HepG2 (cell line): ENCODE measurements around the gene DRAXIN. TPM values are rescaled to one million over a fixed set of nuclear protein-coding genes. Genes with fewer than 3 reads are reported as not detected.
A peak's percentile ranks its signal among the peaks of the same experiment; 100 is the strongest.

Source experiments
- ATAC-seq: fragments of 200-7000 bp; cut with Tn5 transposase; 3 replicates; pipeline ENCODE4 v1.9.1; 2020; ENCODE audit warnings: mild to moderate bottlenecking, moderate library complexity
- BruUV-seq: library from RNA; stranded (reverse); fragments of 400-500 nt; replicated peaks from 2 replicates; lab custom pipeline; 2021; lab: Mats Ljungman, UMichigan
- CTCF ChIA-PET: fragments of 300-600 bp; formaldehyde crosslinking; extraction: SDS; loops from one replicate; lab custom pipeline; 2021; ENCODE audit warnings: low total read pairs, inconsistent platforms, low intra/inter-chr PET ratio; lab: Yijun Ruan, JAX
- POLR2A ChIA-PET: fragments of 350-600 bp; sonication (Branson Sonifier 250); formaldehyde crosslinking; loops from one replicate; lab custom pipeline; 2020; ENCODE audit warnings: antibody characterized with exemption, inconsistent platforms; lab: Yijun Ruan, JAX
- DNase-seq: peaks from one replicate; pipeline ENCODE4 v3.0.0-alpha.2; 2015; ENCODE audit warnings: low spot score
- FAIRE-seq: peaks from 3 replicates; lab custom pipeline; 2011; peaks lifted over from hg19 to GRCh38; lab: Jason Lieb, UNC
- H2AFZ ChIP-seq: one replicate; pipeline ENCODE4 v1.6.1; 2011; ENCODE audit warnings: low read length, inconsistent platforms
- H3K27ac ChIP-seq: fragments of 300-600 bp; 3 replicates; pipeline ENCODE4 v1.8.0; 2011; ENCODE audit warnings: mixed run types, mild to moderate bottlenecking, mixed read lengths, low read length, inconsistent platforms; ENCODE audit not compliant: insufficient read depth; ENCODE audit errors: extremely low read length
- H3K27me3 ChIP-seq, 2 experiments: fragments of 200-600 bp in 1 of 2; 2 replicates in 1 of 2; 3 replicates in 1 of 2; pipeline versions ENCODE4 v1.6.0 to v1.8.0; 2011; ENCODE audit warnings: low read length in 2 of 2, mild to moderate bottlenecking in 2 of 2, moderate library complexity in 2 of 2, inconsistent platforms in 1 of 2; ENCODE audit not compliant: insufficient read depth in 2 of 2, control insufficient read depth in 1 of 2
- H3K36me3 ChIP-seq, 2 experiments: fragments of 200-600 bp in 1 of 2; replicated peaks in 1 of 2; 2 replicates in 1 of 2; 3 replicates in 1 of 2; pipeline versions ENCODE4 v1.5.1 to v1.8.0; 2011; ENCODE audit warnings: low read length in 2 of 2, inconsistent platforms in 1 of 2; ENCODE audit not compliant: insufficient read depth in 2 of 2, control insufficient read depth in 1 of 2
- H3K4me1 ChIP-seq: 2 replicates; pipeline ENCODE4 v1.5.1; 2012; ENCODE audit warnings: low read length, inconsistent platforms; ENCODE audit not compliant: insufficient read depth
- H3K4me2 ChIP-seq: 2 replicates; pipeline ENCODE4 v1.6.0; 2011; ENCODE audit warnings: low read depth, low read length, inconsistent platforms
- H3K4me3 ChIP-seq, 3 experiments: fragments of 200-600 bp in 1 of 3; sonication (generic), shearing (Covaris generic) in 1 of 3; replicated peaks in 1 of 3; 2 replicates each; pipeline ENCODE4 v1.5.1; 2011 to 2016; ENCODE audit warnings: low read length in 3 of 3, inconsistent platforms in 2 of 3, low read depth in 2 of 3, mild to moderate bottlenecking in 2 of 3, control low read depth in 1 of 3, mixed read lengths in 1 of 3; ENCODE audit not compliant: insufficient read depth in 1 of 3
- H3K79me2 ChIP-seq: one replicate; pipeline ENCODE4 v1.6.1; 2011; ENCODE audit warnings: low read length, inconsistent platforms; ENCODE audit not compliant: insufficient read depth
- H3K9ac ChIP-seq: 2 replicates; pipeline ENCODE4 v1.6.0; 2011; ENCODE audit warnings: mild to moderate bottlenecking, low read depth, low read length, inconsistent platforms; ENCODE audit not compliant: insufficient read depth
- H3K9me3 ChIP-seq: 2 replicates; pipeline ENCODE4 v1.5.1; 2012; ENCODE audit warnings: mild to moderate bottlenecking, low read length
- H4K20me1 ChIP-seq: 2 replicates; pipeline ENCODE4 v1.6.0; 2011; ENCODE audit warnings: inconsistent platforms, mild to moderate bottlenecking, low read length, moderate library complexity; ENCODE audit not compliant: insufficient read depth
- ADNP ChIP-seq: sonication (generic); formaldehyde crosslinking; IDR thresholded peaks from 2 replicates; pipeline ENCODE4 v1.4.0; 2020; ENCODE audit warnings: missing genetic modification reagents
- CCAR2 ChIP-seq: fragments of 200-400 bp; formaldehyde crosslinking; optimal IDR thresholded peaks from 2 replicates; pipeline ENCODE3; 2018; ENCODE audit warnings: low read depth, mild to moderate bottlenecking, low read length, moderate library complexity
- KMT2A ChIP-seq: sonication (generic); formaldehyde crosslinking; IDR thresholded peaks from 2 replicates; pipeline ENCODE4 v1.4.0; 2020; ENCODE audit warnings: missing genetic modification reagents
- MAFF ChIP-seq: IDR thresholded peaks from 2 replicates; pipeline ENCODE4 v1.6.1; 2011; ENCODE audit warnings: low read depth, low read length, improper control_type of control experiment
- NR2C2 ChIP-seq: sonication (generic); formaldehyde crosslinking; IDR thresholded peaks from 2 replicates; pipeline ENCODE4 v1.4.0; 2020; ENCODE audit warnings: missing genetic modification reagents, mild to moderate bottlenecking, moderate library complexity, borderline replicate concordance
- RNF2 ChIP-seq: fragments of 450-650 bp; conservative IDR thresholded peaks from 2 replicates; pipeline ENCODE4 v1.6.1; 2016; ENCODE audit warnings: low read depth
- TBP ChIP-seq: sonication (generic); formaldehyde crosslinking; IDR thresholded peaks from 2 replicates; pipeline ENCODE4 v1.5.0; 2020; ENCODE audit warnings: missing genetic modification reagents
- ZBTB3 ChIP-seq: sonication (generic); formaldehyde crosslinking; IDR thresholded peaks from 2 replicates; pipeline ENCODE4 v1.4.0; 2020; ENCODE audit warnings: low read depth, mild to moderate bottlenecking, moderate library complexity, missing genetic modification reagents, borderline replicate concordance
- ZNF124 ChIP-seq: sonication (generic); formaldehyde crosslinking; IDR thresholded peaks from 2 replicates; pipeline ENCODE4 v1.4.0; 2020; ENCODE audit warnings: missing genetic modification reagents
- ZNF614 ChIP-seq: IDR thresholded peaks from 2 replicates; pipeline ENCODE4 v1.6.1; 2018; ENCODE audit warnings: missing biosample characterization, missing genetic modification reagents, inconsistent platforms, borderline replicate concordance
- ZNF629 ChIP-seq: sonication (generic); formaldehyde crosslinking; conservative IDR thresholded peaks from 2 replicates; pipeline ENCODE4 v1.5.0; 2020; ENCODE audit warnings: missing genetic modification reagents
- ZNF724P ChIP-seq: sonication (generic); formaldehyde crosslinking; IDR thresholded peaks from 2 replicates; pipeline ENCODE4 v1.8.0; 2022; ENCODE audit warnings: missing genetic modification reagents, borderline replicate concordance
- ZNF879 ChIP-seq: sonication (generic); formaldehyde crosslinking; IDR thresholded peaks from 2 replicates; pipeline ENCODE4 v1.8.1; 2023; ENCODE audit warnings: missing genetic modification reagents
- WGBS: methylation state at CpG from one replicate; pipeline ENCODE4 v1.1.6; 2017; ENCODE audit warnings: low lambda C conversion rate; 5-methylcytosine and 5-hydroxymethylcytosine counted together
- in situ Hi-C: cut with HindIII; loops from 2 replicates; pipeline ENCODE4 v1.10.0; 2017; ENCODE audit warnings: low pct_unique_long_range_greater_than_20kb; ENCODE audit not compliant: extremely low pct_ligation_motif_present
- intact Hi-C: fragments of 100-400 bp; cut with micrococcal nuclease; formaldehyde crosslinking; loops from one replicate; pipeline ENCODE4 v1.10.0; 2022; ENCODE audit not compliant: unreplicated experiment
- polyA plus RNA-seq, 8 experiments: library from polyadenylated mRNA; depleted of rRNA in 3 of 8; stranded (reverse) in 7 of 8; unstranded in 1 of 8; fragments of >200 nt; fragmentation: Illumina TruSeq in 4 of 8; extraction: Trizol in 4 of 8; gene quantifications; 2 replicates each; pipeline versions ENCODE4 v1.2.1 to v1.2.3, GENCODE V29; 2011 to 2016; ENCODE audit warnings: low read depth in 4 of 8, missing spikeins in 1 of 8, mixed read lengths in 1 of 8; ENCODE audit not compliant: insufficient read depth in 1 of 8
- total RNA-seq, 5 experiments: library from RNA; depleted of rRNA; stranded (reverse); fragments of >200 nt; fragmentation: Illumina TruSeq; extraction: Trizol; gene quantifications; 2 replicates each; pipeline ENCODE4 v1.2.3, GENCODE V29; 2016; ENCODE audit warnings: low read depth in 1 of 5
- TF ChIP-seq, protein P1 (sequence below): sonication (generic); formaldehyde crosslinking; IDR thresholded peaks from 2 replicates; pipeline ENCODE4 v1.4.0; 2020; ENCODE audit warnings: missing genetic modification reagents, borderline replicate concordance
- TF ChIP-seq, protein P2 (sequence below): IDR thresholded peaks from 2 replicates; pipeline ENCODE4 v1.6.1; 2018; ENCODE audit warnings: missing genetic modification reagents

Gene DRAXIN
- total and polyA plus RNA-seq, 2 of the 13 experiments (the other 11 are each of a cell fraction or from before 2014, with no cell fraction given), result 0.02 TPM; not detected in 1

DNA sequence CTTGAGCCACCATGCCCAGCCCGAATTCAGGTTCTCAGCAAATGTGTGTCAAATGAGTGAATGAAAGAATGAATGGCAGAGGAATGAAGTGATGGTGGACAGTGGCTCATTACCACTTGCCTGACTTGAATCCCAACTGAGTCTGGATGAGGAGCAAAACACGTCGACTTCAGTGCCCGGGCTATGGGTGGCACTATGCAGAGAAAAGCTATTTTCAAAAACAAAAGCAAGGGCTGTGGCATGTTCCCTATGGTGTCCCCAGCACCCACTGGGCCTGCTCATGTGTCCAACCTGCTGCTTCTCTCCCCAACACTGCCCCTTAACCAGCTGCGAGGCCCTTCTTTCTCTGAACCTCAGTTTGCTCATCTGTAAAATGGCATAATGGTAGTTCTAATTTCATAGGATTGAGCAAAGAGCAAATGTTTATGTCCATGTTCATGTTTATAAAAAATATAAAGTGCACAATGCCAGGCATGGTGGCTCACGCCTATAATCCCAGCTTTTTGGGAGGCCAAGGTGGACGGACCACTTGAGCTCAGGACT lies 6.2 kb upstream of the DRAXIN start:
- no peak overlapping the region for H3K9ac ChIP-seq
- peaks cover 6 to 59% of the 10 kb centered on the region in 2 experiments; a peak in 4 of 5 replicates for H3K27me3 ChIP-seq
- no peak overlapping the region for H3K27ac ChIP-seq
- DNase-seq (no peak), ATAC-seq (no peak), FAIRE-seq (no peak)
- H3K4me1 ChIP-seq, result peaks cover 20% of the 10 kb centered on the region
- no peaks in the 10 kb centered on the region for H4K20me1 ChIP-seq
- BruUV-seq, result no TSS peak
- no peaks in the 10 kb centered on the region for H3K36me3 ChIP-seq
- in situ Hi-C loops, result no loop called here
- no peak overlapping the region for H3K4me3 ChIP-seq
- no peaks in the 10 kb centered on the region for H3K9me3 ChIP-seq
- intact Hi-C loops, result no loop called here
- POLR2A ChIA-PET, result interaction anchor here (1.5 kb wide), 1 partner anchor 14 kb away, joined by 3 read pairs; no protein-coding TSS in a partner anchor
- CTCF ChIA-PET, result no interaction called here
- WGBS, result 48% methylated on average over 7 of the region's 7 CpGs
- no peak overlapping the region for H2AFZ ChIP-seq
- TF ChIP-seq ZNF629 (CRISPR knock-in tag), result peak; percentile 85
- TF ChIP-seq RNF2, result no peak
- TF ChIP-seq, protein P1, sequence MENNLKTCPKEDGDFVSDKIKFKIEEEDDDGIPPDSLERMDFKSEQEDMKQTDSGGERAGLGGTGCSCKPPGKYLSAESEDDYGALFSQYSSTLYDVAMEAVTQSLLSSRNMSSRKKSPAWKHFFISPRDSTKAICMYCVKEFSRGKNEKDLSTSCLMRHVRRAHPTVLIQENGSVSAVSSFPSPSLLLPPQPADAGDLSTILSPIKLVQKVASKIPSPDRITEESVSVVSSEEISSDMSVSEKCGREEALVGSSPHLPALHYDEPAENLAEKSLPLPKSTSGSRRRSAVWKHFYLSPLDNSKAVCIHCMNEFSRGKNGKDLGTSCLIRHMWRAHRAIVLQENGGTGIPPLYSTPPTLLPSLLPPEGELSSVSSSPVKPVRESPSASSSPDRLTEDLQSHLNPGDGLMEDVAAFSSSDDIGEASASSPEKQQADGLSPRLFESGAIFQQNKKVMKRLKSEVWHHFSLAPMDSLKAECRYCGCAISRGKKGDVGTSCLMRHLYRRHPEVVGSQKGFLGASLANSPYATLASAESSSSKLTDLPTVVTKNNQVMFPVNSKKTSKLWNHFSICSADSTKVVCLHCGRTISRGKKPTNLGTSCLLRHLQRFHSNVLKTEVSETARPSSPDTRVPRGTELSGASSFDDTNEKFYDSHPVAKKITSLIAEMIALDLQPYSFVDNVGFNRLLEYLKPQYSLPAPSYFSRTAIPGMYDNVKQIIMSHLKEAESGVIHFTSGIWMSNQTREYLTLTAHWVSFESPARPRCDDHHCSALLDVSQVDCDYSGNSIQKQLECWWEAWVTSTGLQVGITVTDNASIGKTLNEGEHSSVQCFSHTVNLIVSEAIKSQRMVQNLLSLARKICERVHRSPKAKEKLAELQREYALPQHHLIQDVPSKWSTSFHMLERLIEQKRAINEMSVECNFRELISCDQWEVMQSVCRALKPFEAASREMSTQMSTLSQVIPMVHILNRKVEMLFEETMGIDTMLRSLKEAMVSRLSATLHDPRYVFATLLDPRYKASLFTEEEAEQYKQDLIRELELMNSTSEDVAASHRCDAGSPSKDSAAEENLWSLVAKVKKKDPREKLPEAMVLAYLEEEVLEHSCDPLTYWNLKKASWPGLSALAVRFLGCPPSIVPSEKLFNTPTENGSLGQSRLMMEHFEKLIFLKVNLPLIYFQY (CRISPR knock-in tag), result no peak
- no peak for TF ChIP-seq ZNF124 (CRISPR knock-in tag)
- no peaks in the 10 kb centered on the region for H3K79me2 ChIP-seq
- no peak overlapping the region for H3K4me2 ChIP-seq

DNA sequence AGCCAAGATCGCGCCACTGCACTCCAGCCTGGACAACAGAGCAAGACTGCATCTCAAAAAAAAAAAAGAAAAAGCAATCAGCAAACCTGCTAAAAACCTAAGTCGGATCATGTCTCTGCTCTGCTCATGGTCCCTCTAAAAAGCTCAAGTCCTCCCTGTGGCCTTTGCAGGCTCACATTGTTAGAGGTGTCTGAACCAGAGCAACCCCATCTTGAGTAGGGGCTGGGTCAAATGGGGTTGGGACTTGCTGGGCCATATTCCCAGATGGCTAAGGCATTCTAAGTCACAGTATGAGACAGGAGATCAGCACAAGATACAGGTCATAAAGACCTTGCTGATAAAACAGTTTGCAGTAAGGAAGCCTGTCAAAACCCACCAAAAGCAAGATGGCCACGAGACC lies 3.0 kb upstream of the DRAXIN start:
- no peak for FAIRE-seq
- Histone ChIP-seq H4K20me1 (no peaks in the 10 kb centered on the region), H3K4me1 (peaks cover 15% of the 10 kb centered on the region), H3K36me3 (no peaks in the 10 kb centered on the region), H3K4me2 (no peak overlapping the region), H3K79me2 (no peaks in the 10 kb centered on the region), H3K27ac (no peak overlapping the region), H3K9ac (no peak overlapping the region), H2AFZ (no peak overlapping the region), H3K4me3 (no peak overlapping the region), H3K27me3 (peaks cover 10 to 67% of the 10 kb centered on the region in 2 experiments), H3K9me3 (no peaks in the 10 kb centered on the region)
- ATAC-seq, result no peak
- ChIA-PET CTCF (no interaction called here), POLR2A (no interaction called here)
- WGBS, result 42% methylated on average over 4 of the region's 4 CpGs
- in situ Hi-C loops (no loop called here), intact Hi-C loops (no loop called here)
- BruUV-seq, result no TSS peak
- no peak for DNase-seq
- no peak for TF ChIP-seq NR2C2
- no peak for TF ChIP-seq ZNF724P
- TF ChIP-seq ZBTB3, result no peak
- no peak for TF ChIP-seq ZNF614 (CRISPR knock-in tag)
- no peak for TF ChIP-seq MAFF
- TF ChIP-seq TBP (CRISPR knock-in tag), result no peak
- TF ChIP-seq CCAR2, result no peak
- TF ChIP-seq ADNP, result no peak
- TF ChIP-seq, protein P2, sequence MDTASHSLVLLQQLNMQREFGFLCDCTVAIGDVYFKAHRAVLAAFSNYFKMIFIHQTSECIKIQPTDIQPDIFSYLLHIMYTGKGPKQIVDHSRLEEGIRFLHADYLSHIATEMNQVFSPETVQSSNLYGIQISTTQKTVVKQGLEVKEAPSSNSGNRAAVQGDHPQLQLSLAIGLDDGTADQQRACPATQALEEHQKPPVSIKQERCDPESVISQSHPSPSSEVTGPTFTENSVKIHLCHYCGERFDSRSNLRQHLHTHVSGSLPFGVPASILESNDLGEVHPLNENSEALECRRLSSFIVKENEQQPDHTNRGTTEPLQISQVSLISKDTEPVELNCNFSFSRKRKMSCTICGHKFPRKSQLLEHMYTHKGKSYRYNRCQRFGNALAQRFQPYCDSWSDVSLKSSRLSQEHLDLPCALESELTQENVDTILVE (CRISPR knock-in tag), result no peak
- no peak for TF ChIP-seq KMT2A (CRISPR knock-in tag)
- no peak for TF ChIP-seq ZNF879
